Stimulated activated CD8-positive, alpha-beta memory T cell treated with anti-CD3 and anti-CD28 coated beads, Interleukin-2, amount 100 ng/mL, for 1 hour (primary cell): ENCODE results near the gene EFNA1.

Experiments
- DNase-seq, 2 donors: peaks; one replicate each; pipeline ENCODE4 v3.0.0-alpha.2; 2020; ENCODE audit warnings: low read depth in 2 of 2

The EFNA1 gene

GRCh38 chr1:155127105-155127966 is at the start of gene EFNA1:
EFNA1 (plus strand) TSS chr1:155127876; CDS start chr1:155127978, 102 bp downstream.
- DNase-seq: no peak

GRCh38 chr1:155078469-155079209 is 49.0 kb upstream of the EFNA1 start, which contains the start of gene EFNA3:
EFNA3 (plus strand) TSS chr1:155078837; CDS start chr1:155078942, 105 bp downstream.
- DNase-seq: peak; percentile 33 to 38

GRCh38 chr1:155079210-155079486 is 48.5 kb upstream of the EFNA1 start:
- no peak for DNase-seq

GRCh38 chr1:155079487-155080311 is 48.0 kb upstream of the EFNA1 start:
- no peak for DNase-seq

GRCh38 chr1:155080312-155081228 is 47.1 kb upstream of the EFNA1 start:
- no peak for DNase-seq

GRCh38 chr1:155081472-155082300 is 46.0 kb upstream of the EFNA1 start:
- DNase-seq: no peak

- DNase-seq: no peak
Observed at GRCh38 chr1:155082301-155083051, 45.2 kb upstream of the EFNA1 start.

GRCh38 chr1:155083052-155083541 is 44.6 kb upstream of the EFNA1 start:
- DNase-seq: no peak

GRCh38 chr1:155083865-155084721 is 43.6 kb upstream of the EFNA1 start:
- no peak for DNase-seq

GRCh38 chr1:155084722-155085503 is 42.8 kb upstream of the EFNA1 start:
- DNase-seq: peak; percentile 77 to 83

- DNase-seq: peak; percentile 47 to 62
Observed at GRCh38 chr1:155085504-155086127, 42.1 kb upstream of the EFNA1 start.

GRCh38 chr1:155086128-155086741 is 41.4 kb upstream of the EFNA1 start:
- DNase-seq: peak; percentile 66 to 68

- no peak for DNase-seq
Observed at GRCh38 chr1:155086856-155087535, 40.7 kb upstream of the EFNA1 start.

GRCh38 chr1:155091071-155092051 is 36.3 kb upstream of the EFNA1 start:
- peak; percentile 60 to 64 for DNase-seq

GRCh38 chr1:155092131-155092530 is 35.5 kb upstream of the EFNA1 start:
- no peak for DNase-seq
